Measurements from ENCODE around the gene GDAP1L1. TPM values are rescaled to one million over a fixed set of nuclear protein-coding genes. Genes with fewer than 3 reads are reported as not detected.

GDAP1L1 gene
- polyA plus RNA-seq, 3 donors, result not detected

- DNase-seq, result no peak
- Histone ChIP-seq H4K20me1 (ENCODE audit: insufficient read depth, low read length) (peaks cover 96% of the 10 kb centered on the region), H3K36me3 (replicated peaks in 1 of 2; ENCODE audit: control insufficient read depth in 1 of 2, insufficient read depth in 2 of 2, low read length in 2 of 2) (peaks cover 80 to 94% of the 10 kb centered on the region in 2 donors), H3K4me1 (ENCODE audit: control insufficient read depth in 1 of 2, insufficient read depth in 2 of 2, low read length in 2 of 2) (peaks cover 3 to 8% of the 10 kb centered on the region in 2 donors), H2AFZ (ENCODE audit: insufficient read depth, low read depth, low read length, poor library complexity, severe bottlenecking) (no peak overlapping the region), H3K9me3 (replicated peaks in 1 of 2; ENCODE audit: control insufficient read depth in 1 of 2, insufficient read depth in 1 of 2, low read length in 2 of 2) (no peaks in the 10 kb centered on the region), H3K9ac (ENCODE audit: insufficient read depth, low read length, poor library complexity, severe bottlenecking) (no peak overlapping the region), H3K79me2 (ENCODE audit: insufficient read depth, low read length) (peaks cover 72% of the 10 kb centered on the region), H3K4me2 (replicated peaks; ENCODE audit: extremely low read depth, low read length, poor library complexity, severe bottlenecking) (no peak overlapping the region), H3K27ac (ENCODE audit: low read depth in 1 of 2, low read length in 2 of 2) (no peak overlapping the region), H3K27me3 (ENCODE audit: control insufficient read depth in 2 of 2, insufficient read depth in 2 of 2, low read length in 2 of 2) (no peaks in the 10 kb centered on the region), H3K4me3 (replicated peaks in 1 of 3; ENCODE audit: low read depth in 2 of 3, low read length in 3 of 3) (no peak overlapping the region)
- Mint-ChIP-seq H3K36me3 (peaks cover 74 to 91% of the 10 kb centered on the region in 2 donors), H3K9me3 (no peaks in the 10 kb centered on the region), H3K4me3 (no peak overlapping the region), H3K27me3 (ENCODE audit: low read depth in 3 of 3) (no peaks in the 10 kb centered on the region), H3K4me1 (peaks cover 3% of the 10 kb centered on the region), H3K27ac (no peak overlapping the region)
- intact Hi-C loops (cut with micrococcal nuclease), result loop anchor here in 1 of 2 donors (10.0 kb wide), 1 partner anchor 684 kb away; the partner anchor contains the start of gene YWHAB
- TF ChIP-seq CTCF (IDR thresholded peaks at IDR 0.05), result no peak
- no CpG with 5 or more reads among the region's 2 CpGs for WGBS (ENCODE audit: insufficient coverage)
These were observed 46.1 kb upstream of the GDAP1L1 start for GRCh38 chr20:44200983-44201382.

GRCh38 chr20:44203161-44203560 is 43.9 kb upstream of the GDAP1L1 start:
- no peaks in the 10 kb centered on the region for H3K27me3 Mint-ChIP-seq (ENCODE audit: low read depth in 3 of 3)
- Histone ChIP-seq H4K20me1 (ENCODE audit: insufficient read depth, low read length) (peaks cover 96% of the 10 kb centered on the region), H3K4me1 (ENCODE audit: control insufficient read depth in 1 of 2, insufficient read depth in 2 of 2, low read length in 2 of 2) (peaks cover 5 to 11% of the 10 kb centered on the region in 2 donors), H3K9ac (ENCODE audit: insufficient read depth, low read length, poor library complexity, severe bottlenecking) (no peak overlapping the region), H3K27ac (ENCODE audit: low read depth in 1 of 2, low read length in 2 of 2) (no peak overlapping the region), H3K9me3 (replicated peaks in 1 of 2; ENCODE audit: control insufficient read depth in 1 of 2, insufficient read depth in 1 of 2, low read length in 2 of 2) (no peaks in the 10 kb centered on the region), H2AFZ (ENCODE audit: insufficient read depth, low read depth, low read length, poor library complexity, severe bottlenecking) (no peak overlapping the region), H3K79me2 (ENCODE audit: insufficient read depth, low read length) (peaks cover 94% of the 10 kb centered on the region), H3K36me3 (replicated peaks in 1 of 2; ENCODE audit: control insufficient read depth in 1 of 2, insufficient read depth in 2 of 2, low read length in 2 of 2) (peaks cover 60 to 80% of the 10 kb centered on the region in 2 donors), H3K4me3 (replicated peaks in 1 of 3; ENCODE audit: low read depth in 2 of 3, low read length in 3 of 3) (no peak overlapping the region), H3K27me3 (ENCODE audit: control insufficient read depth in 2 of 2, insufficient read depth in 2 of 2, low read length in 2 of 2) (no peaks in the 10 kb centered on the region), H3K4me2 (replicated peaks; ENCODE audit: extremely low read depth, low read length, poor library complexity, severe bottlenecking) (no peak overlapping the region)
- no peak for DNase-seq
- H3K36me3 Mint-ChIP-seq, result peaks cover 61 to 81% of the 10 kb centered on the region in 2 donors
- WGBS (ENCODE audit: insufficient coverage), result no CpG with 5 or more reads among the region's 2 CpGs
- no peak overlapping the region for H3K4me3 Mint-ChIP-seq
- H3K4me1 Mint-ChIP-seq, result peaks cover 14% of the 10 kb centered on the region
- intact Hi-C loops (cut with micrococcal nuclease), result loop anchor here in 1 of 2 donors (10.0 kb wide), 1 partner anchor 682 kb away; the partner anchor contains the start of gene YWHAB
- H3K9me3 Mint-ChIP-seq, result no peaks in the 10 kb centered on the region
- TF ChIP-seq CTCF (IDR thresholded peaks at IDR 0.05), result no peak
- no peak overlapping the region for H3K27ac Mint-ChIP-seq

All from CD14-positive monocyte (primary cell).